NCI-H510A treated with DMSO at 0.1 percent for 48 hours (cell line): Measurements from ENCODE around the gene MLLT6.

Source experiments
- DNase-seq: peaks from one replicate; lab custom pipeline; 2025; lab: John Stamatoyannopoulos, UW

The MLLT6 gene

DNA sequence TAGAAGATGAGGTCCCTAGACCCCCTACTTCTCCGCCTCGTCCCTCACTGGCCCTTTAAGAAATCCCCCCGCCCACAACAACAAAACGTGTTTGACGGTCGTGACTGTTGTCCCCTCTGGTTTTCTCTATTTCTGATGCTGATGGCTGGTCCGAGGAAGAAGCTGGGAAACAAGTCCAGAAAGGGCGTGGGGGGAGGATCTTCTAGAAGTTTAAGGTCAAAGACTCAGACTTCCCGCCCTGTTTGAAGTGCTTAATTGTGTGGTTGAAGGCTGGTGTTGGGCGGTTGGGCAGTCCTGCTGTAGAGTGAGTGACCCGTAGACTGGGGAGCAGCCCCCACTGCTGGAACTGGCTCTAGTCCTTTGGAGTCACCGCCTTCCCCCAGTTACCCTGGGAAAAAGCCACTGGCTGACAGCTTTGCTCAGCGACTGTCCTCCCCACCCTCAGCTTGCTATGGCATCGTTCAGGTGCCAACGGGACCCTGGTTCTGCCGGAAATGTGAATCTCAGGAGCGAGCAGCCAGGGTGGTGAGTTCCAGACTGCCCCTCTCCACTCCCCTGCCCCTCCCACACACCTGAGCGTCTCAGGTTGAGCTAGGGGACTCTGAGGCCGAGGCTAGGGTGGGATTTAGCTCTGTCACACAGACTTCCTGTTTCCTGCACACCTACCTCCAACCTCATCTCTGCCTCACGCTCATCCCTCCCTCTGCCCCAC is 1.6 kb downstream of the MLLT6 start:
- DNase-seq, result peak; percentile 49

DNA sequence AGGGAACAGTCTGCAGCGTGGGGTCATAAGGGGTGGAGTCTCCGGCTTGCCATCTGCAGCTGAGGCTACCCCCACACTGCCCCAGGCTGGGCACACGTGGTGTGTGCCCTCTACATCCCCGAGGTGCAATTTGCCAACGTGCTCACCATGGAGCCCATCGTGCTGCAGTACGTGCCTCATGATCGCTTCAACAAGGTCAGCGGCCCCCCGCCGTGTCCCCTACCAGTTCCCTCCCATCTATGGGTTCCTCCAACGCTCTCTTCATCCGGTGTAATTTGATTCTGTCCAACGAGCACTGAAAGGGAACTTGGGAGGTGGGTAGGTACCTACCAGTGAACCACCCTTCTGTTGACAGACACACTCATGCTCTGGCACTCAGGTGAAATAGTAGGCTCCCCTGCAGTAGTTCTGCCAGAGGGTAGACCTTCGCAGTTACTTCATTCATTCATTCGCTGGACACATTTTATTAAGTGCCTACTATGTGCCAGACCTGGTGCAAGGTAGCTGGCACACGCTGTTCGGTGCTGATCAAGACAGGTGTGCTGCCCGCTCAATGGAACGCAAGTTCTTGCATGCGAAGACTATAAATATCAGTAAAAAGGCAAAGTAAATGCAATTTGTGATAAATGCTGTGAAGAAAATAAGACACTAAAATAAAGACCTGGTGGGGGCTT is 2.7 kb downstream of the MLLT6 start:
- peak; percentile 96 for DNase-seq

GRCh38 chr17:38709104-38709820 is 4.2 kb downstream of the MLLT6 start:
- no peak for DNase-seq

GRCh38 chr17:38709864-38710603 is 5.0 kb downstream of the MLLT6 start:
- DNase-seq, result no peak

- DNase-seq, result no peak
Observed at GRCh38 chr17:38710604-38710962, 5.5 kb downstream of the MLLT6 start.

- no peak for DNase-seq
Observed at GRCh38 chr17:38710985-38711384, 5.9 kb downstream of the MLLT6 start.

DNA sequence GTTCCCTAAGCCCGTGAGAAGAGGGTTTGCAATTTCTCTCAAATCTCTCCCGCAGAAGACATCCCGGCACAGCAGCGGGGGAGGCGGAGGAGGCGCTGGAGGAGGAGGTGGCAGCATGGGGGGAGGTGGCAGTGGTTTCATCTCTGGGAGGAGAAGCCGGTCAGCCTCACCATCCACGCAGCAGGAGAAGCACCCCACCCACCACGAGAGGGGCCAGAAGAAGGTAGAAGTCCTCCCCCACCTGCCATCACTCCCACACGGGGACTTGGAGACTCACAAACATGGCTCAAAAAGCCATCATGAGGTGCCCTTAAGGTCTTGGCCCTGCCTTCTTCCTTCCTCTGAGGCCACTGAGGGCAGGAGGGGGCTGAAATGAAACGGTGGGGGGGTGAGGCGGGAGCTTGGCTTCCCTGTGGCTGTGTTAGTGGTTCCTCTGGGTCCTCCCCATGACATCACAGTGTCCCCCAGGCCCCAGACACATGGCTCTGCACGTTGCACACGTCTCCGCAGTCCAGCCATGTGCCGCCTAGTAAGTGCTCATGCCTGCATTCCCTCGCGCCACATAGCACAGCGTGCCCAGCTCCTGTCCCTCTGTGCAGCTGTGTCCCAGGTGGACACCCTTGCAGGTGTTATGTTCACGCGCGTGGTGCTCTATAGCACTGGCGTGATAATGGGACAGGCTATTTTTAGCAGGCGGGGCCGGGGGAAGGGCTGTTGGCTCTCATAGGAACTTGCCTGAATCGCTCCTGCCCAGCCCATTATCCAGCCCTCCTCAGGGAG is 6.9 kb downstream of the MLLT6 start:
- no peak for DNase-seq

- no peak for DNase-seq
Observed at GRCh38 chr17:38712593-38712992, 7.5 kb downstream of the MLLT6 start.

DNA sequence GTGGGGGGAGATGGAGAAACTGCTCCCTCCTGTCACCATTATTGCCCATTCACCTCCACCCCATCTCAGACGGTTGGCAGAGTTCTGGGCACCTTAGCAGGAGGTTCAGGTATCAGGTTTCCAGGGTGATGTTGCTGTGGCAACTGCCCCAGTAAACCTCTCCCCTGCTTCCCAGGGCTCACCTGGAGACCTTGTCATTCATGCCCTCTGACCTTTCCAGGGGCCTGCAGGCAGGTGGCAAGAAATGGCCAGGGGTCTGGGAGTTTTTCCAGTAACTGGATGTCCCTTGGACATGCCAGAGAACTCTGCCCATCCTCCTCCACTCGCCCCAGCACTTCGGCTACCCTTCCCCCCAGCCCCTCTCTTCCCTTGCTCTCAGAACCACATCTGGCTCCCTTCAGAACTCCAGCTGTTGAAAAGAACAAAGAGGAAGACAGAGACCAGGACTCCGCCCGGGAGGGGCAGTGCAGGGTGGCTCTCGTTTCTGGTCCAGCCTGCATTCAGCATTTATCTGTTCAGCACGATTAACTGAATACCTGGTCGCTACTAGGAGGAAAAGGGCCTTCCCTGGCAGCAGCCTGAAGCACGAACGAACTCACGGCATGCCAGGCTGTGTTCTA is 8.5 kb downstream of the MLLT6 start:
- no peak for DNase-seq

DNA sequence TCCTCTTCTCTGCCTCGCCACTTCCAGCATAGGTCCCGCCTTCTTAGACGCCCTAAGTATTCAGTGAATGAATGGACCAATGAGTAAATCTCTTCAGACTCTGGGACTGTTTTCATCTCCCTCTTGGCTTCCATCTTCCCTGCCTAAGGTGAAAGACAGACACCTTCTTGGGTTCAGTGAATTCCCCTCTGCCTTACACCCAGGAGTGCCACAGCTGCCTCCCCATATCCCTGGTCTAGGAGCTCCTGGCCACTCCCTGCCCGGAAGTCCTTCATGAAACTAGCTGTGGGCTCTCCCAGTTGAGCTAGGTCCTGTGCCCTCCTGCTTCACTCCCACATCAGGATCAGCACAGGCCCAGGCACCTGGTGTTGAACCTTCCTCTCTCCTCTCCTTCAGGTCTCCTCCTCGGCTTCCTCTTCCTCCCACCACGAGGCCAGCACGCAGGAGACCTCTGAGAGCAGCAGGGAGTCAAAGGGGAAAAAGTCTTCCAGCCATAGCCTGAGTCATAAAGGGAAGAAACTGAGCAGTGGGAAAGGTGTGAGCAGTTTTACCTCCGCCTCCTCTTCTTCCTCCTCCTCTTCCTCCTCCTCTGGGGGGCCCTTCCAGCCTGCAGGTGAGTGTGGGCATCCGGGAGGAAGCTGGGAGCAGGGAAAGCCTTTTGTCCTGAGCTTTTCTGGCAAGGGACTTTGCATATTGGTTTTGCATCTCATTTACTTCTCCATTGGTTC is 10.3 kb downstream of the MLLT6 start:
- no peak for DNase-seq

GRCh38 chr17:38716368-38717005 is 11.4 kb downstream of the MLLT6 start:
- no peak for DNase-seq

DNA sequence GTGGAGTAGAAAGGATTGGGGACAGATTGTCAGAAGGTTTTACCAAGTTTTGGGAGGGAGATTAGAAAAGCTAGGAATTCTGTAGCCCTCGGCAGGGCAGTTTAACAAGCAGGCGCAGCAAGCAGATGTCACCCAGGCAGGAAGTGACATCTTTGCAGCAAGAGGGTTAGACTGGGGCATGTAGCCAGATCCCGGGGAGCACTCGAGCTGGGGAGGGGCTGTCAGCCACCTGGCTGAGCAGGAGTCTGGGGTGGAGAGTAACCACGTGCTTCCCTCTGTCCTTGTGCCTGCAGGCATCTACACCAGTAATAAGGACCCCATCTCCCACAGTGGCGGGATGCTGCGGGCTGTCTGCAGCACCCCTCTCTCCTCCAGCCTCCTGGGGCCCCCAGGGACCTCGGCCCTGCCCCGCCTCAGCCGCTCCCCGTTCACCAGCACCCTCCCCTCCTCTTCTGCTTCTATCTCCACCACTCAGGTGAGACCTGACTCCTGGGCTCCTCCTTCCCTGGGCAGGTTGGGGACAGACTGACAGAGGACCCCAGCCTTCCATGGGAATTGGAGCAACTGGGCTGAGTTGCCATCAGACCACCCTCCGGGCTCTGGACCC is 12.2 kb downstream of the MLLT6 start:
- DNase-seq, result no peak

- DNase-seq, result no peak
Observed at GRCh38 chr17:38719289-38719942, 14.3 kb downstream of the MLLT6 start.

DNA sequence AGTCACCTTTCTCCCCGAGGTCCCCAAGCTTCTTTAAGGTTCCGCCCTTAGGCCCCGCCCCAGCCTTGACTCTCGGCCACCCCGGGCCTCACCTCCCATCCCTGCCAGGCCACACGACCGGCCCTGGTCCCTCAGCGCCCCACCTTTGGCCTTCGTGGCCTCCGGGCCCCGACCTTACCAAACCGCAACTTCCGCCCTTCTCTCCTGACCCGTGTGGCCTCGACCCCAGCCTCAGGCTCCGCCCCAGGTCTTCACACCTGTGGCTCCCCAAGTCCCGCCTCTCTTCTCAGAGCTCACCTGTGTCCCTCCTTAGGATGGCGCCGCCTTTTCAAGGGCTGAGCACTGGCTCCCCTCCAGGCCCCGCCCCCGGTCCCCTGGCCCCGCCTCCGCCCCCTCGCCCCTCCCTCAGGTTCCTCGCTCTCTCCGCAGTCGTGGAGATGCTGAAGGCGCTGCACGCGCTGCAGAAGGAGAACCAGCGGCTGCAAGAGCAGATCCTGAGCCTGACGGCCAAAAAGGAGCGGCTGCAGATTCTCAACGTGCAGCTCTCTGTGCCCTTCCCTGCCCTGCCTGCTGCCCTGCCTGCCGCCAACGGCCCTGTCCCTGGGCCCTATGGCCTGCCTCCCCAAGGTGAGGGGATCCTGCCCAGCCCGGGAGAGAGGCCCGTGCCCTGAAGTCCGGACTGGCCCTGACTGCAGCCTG is 15.0 kb downstream of the MLLT6 start:
- DNase-seq, result no peak

GRCh38 chr17:38720941-38721340 is 15.9 kb downstream of the MLLT6 start:
- DNase-seq, result no peak

- DNase-seq, result no peak
Observed at GRCh38 chr17:38721802-38722201, 16.7 kb downstream of the MLLT6 start.

- DNase-seq, result peak; percentile 78
Observed at GRCh38 chr17:38724337-38724988, 19.4 kb downstream of the MLLT6 start.

GRCh38 chr17:38725066-38725465 is 20.0 kb downstream of the MLLT6 start:
- DNase-seq, result peak; percentile 49
